B cell (primary cell): ENCODE results near the gene GGA3. TPM values are rescaled to one million over a fixed set of nuclear protein-coding genes. Genes with fewer than 3 reads are reported as not detected.
A peak's percentile ranks its signal among the peaks of the same experiment; 100 is the strongest.

Experiments used
- ATAC-seq: fragments of 200-7000 bp; cut with Tn5 transposase; one replicate; pipeline ENCODE4 v1.10.0; 2021; ENCODE audit warnings: low read depth, mild to moderate bottlenecking, moderate number of reproducible peaks, moderate library complexity
- CTCF ChIA-PET: fragments of 350-600 bp; sonication (Branson Sonifier 250); formaldehyde crosslinking; loops from one replicate; lab custom pipeline; 2021; ENCODE audit warnings: antibody characterized with exemption, inconsistent platforms; lab: Charles Lee
- POLR2A ChIA-PET: fragments of 350-600 bp; sonication (Branson Sonifier 250); formaldehyde crosslinking; loops from one replicate; lab custom pipeline; 2021; ENCODE audit warnings: antibody characterized with exemption; lab: Charles Lee
- DNase-seq: peaks from one replicate; pipeline ENCODE4 v3.0.0; 2013
- H2AFZ ChIP-seq: 2 replicates; pipeline ENCODE4 v1.6.1; 2012; ENCODE audit warnings: mild to moderate bottlenecking, low read depth, low read length; ENCODE audit not compliant: insufficient read depth, poor library complexity, severe bottlenecking
- H3K27ac ChIP-seq, 2 donors: 1 replicate in 1 of 2; 2 replicates in 1 of 2; pipeline ENCODE4 v1.5.1; 2012 to 2013; ENCODE audit warnings: low read length in 2 of 2, mild to moderate bottlenecking in 2 of 2, moderate library complexity in 1 of 2
- H3K27me3 ChIP-seq, 4 experiments: fragments of 200-600 bp in 1 of 4; sonication (generic) in 1 of 4; replicated peaks in 1 of 4; 1 replicate in 2 of 4; 2 replicates in 2 of 4; pipeline versions ENCODE4 v1.6.1 to v1.7.0; 2013 to 2016; ENCODE audit warnings: low read length in 3 of 4, mild to moderate bottlenecking in 2 of 4, mixed read lengths in 1 of 4, moderate library complexity in 1 of 4; ENCODE audit not compliant: insufficient read depth in 4 of 4, control insufficient read depth in 3 of 4; ENCODE audit errors: control extremely low read depth in 1 of 4
- H3K36me3 ChIP-seq, 2 experiments: replicated peaks in 1 of 2; 1 replicate in 1 of 2; 2 replicates in 1 of 2; pipeline versions ENCODE4 v1.6.1 to v1.7.1; 2013; ENCODE audit warnings: low read length in 1 of 2; ENCODE audit not compliant: insufficient read depth in 2 of 2, control insufficient read depth in 1 of 2; ENCODE audit errors: control extremely low read depth in 1 of 2, extremely low read depth in 1 of 2
- H3K4me1 ChIP-seq, 2 donors: fragments of 200-600 bp in 1 of 2; sonication (generic) in 1 of 2; 1 replicate in 1 of 2; 2 replicates in 1 of 2; pipeline versions ENCODE4 v1.5.1 to v1.6.1; 2013 to 2017; ENCODE audit warnings: low read length in 2 of 2; ENCODE audit not compliant: control insufficient read depth in 2 of 2, insufficient read depth in 2 of 2
- H3K4me2 ChIP-seq: replicated peaks from 2 replicates; pipeline ENCODE3; 2012; ENCODE audit warnings: mild to moderate bottlenecking, low read depth, low read length; ENCODE audit not compliant: poor library complexity, severe bottlenecking
- H3K4me3 ChIP-seq, 5 experiments: fragments of 200-600 bp in 1 of 5; sonication (generic) in 1 of 5; 1 replicate in 3 of 5; 2 replicates in 2 of 5; pipeline versions ENCODE4 v1.5.1 to v1.7.0; 2011 to 2016; ENCODE audit warnings: low read length in 4 of 5, mild to moderate bottlenecking in 4 of 5, low read depth in 2 of 5, control low read depth in 1 of 5, moderate library complexity in 1 of 5; ENCODE audit not compliant: insufficient read depth in 1 of 5; ENCODE audit errors: control extremely low read depth in 1 of 5, extremely low read depth in 1 of 5
- H3K79me2 ChIP-seq: fragments of 200-600 bp; sonication (generic); one replicate; pipeline ENCODE4 v1.6.0; 2016; ENCODE audit warnings: low read length; ENCODE audit not compliant: control insufficient read depth, insufficient read depth
- H3K9ac ChIP-seq: fragments of 200-600 bp; sonication (generic); 2 replicates; pipeline ENCODE4 v1.6.1; 2017; ENCODE audit warnings: mild to moderate bottlenecking, low read length, moderate library complexity
- H3K9me3 ChIP-seq, 3 donors: one replicate each; pipeline versions ENCODE4 v1.6.1 to v1.7.1; 2013; ENCODE audit warnings: low read length in 2 of 3; ENCODE audit not compliant: control insufficient read depth in 2 of 3, insufficient read depth in 1 of 3; ENCODE audit errors: control extremely low read depth in 1 of 3
- H4K20me1 ChIP-seq: 2 replicates; pipeline ENCODE4 v1.6.0; 2012; ENCODE audit warnings: mild to moderate bottlenecking, low read length; ENCODE audit not compliant: insufficient read depth, control insufficient read depth, poor library complexity, severe bottlenecking
- H3K27ac Mint-ChIP-seq: one replicate; pipeline ENCODE4 v1.8.0; 2021; ENCODE audit warnings: mixed read lengths
- H3K27me3 Mint-ChIP-seq: one replicate; pipeline ENCODE4 v1.8.0; 2021; ENCODE audit warnings: mixed read lengths
- H3K4me1 Mint-ChIP-seq: one replicate; pipeline ENCODE4 v1.8.0; 2021; ENCODE audit warnings: mixed read lengths
- H3K4me3 Mint-ChIP-seq: one replicate; pipeline ENCODE4 v1.8.0; 2021; ENCODE audit warnings: mixed read lengths
- H3K9me3 Mint-ChIP-seq: one replicate; pipeline ENCODE4 v1.8.0; 2022; ENCODE audit warnings: mixed read lengths; ENCODE audit not compliant: insufficient read depth
- CTCF ChIP-seq: fragments of 200-600 bp; IDR thresholded peaks from one replicate; pipeline ENCODE4 v1.8.0; 2022; ENCODE audit warnings: antibody characterized with exemption, mild to moderate bottlenecking
- EZH2 ChIP-seq: IDR thresholded peaks from 2 replicates; pipeline ENCODE4 v1.6.1; 2012; ENCODE audit warnings: borderline replicate concordance, low read depth, mild to moderate bottlenecking, moderate library complexity, low read length; ENCODE audit not compliant: insufficient read depth, poor library complexity, severe bottlenecking
- WGBS: methylation state at CpG from one replicate; pipeline ENCODE4 v1.1.5; 2013; ENCODE audit warnings: missing lambda C conversion rate; ENCODE audit not compliant: insufficient coverage; 5-methylcytosine and 5-hydroxymethylcytosine counted together
- intact Hi-C: fragments of 100-400 bp; cut with micrococcal nuclease; formaldehyde crosslinking; loops from one replicate; pipeline ENCODE4 v1.10.0; 2022
- polyA plus RNA-seq: library from polyadenylated mRNA; depleted of rRNA; stranded (reverse); fragments of >200 nt; gene quantifications from 2 replicates; pipeline ENCODE4 v1.2.3, GENCODE V29; 2012
- total RNA-seq, 2 donors: library from RNA; stranded (reverse); fragments of 120-200 nt in 1 of 2; gene quantifications; 1 replicate in 1 of 2; 2 replicates in 1 of 2; pipeline versions ENCODE4 v1.2.3 to v1.2.4, GENCODE V29; 2013 to 2022

GGA3 gene
- total and polyA plus RNA-seq, 2 donors (not counting 1 experiment from before 2014, with no cell fraction given): 109 to 135 TPM

- Mint-ChIP-seq H3K4me3 (no peak overlapping the region), H3K27me3 (no peaks in the 10 kb centered on the region), H3K9me3 (no peaks in the 10 kb centered on the region), H3K27ac (peak overlapping the region; percentile 94), H3K4me1 (peaks cover 40% of the 10 kb centered on the region)
- H3K9me3 ChIP-seq: no peaks in the 10 kb centered on the region
- no peaks in the 10 kb centered on the region for H3K27me3 ChIP-seq
- DNase-seq: no peak
- peak overlapping the region; percentile 36 to 80 for H3K27ac ChIP-seq
- no peak overlapping the region for H3K4me3 ChIP-seq
- H4K20me1 ChIP-seq: peaks cover 4% of the 10 kb centered on the region
- H3K4me2 ChIP-seq: no peak overlapping the region
- H3K4me1 ChIP-seq: peaks cover 13 to 61% of the 10 kb centered on the region in 2 donors
- ATAC-seq: no peak
- H3K36me3 ChIP-seq: peaks cover 6 to 94% of the 10 kb centered on the region in 2 experiments
- WGBS: 93% methylated on average over 9 of the region's 9 CpGs
- intact Hi-C loops: no loop called here
- CTCF ChIA-PET: interaction anchor here (1.3 to 3.6 kb wide), 4 partner anchors 9 to 48 kb away, joined by 3 to 22 read pairs (median 18); partner anchors contain the start of genes MIF4GD and SLC25A19
- H3K79me2 ChIP-seq: peaks cover 16% of the 10 kb centered on the region
- H3K9ac ChIP-seq: no peak overlapping the region
- POLR2A ChIA-PET: interaction anchor here (1.3 to 1.5 kb wide), 2 partner anchors 20 to 29 kb away, joined by 6 to 19 read pairs; partner anchors contain the start of genes GGA3, MIF4GD and MRPS7
- TF ChIP-seq CTCF: no peak
- H2AFZ ChIP-seq: no peak overlapping the region
Measured at GRCh38 chr17:75241502-75241901, 19.9 kb downstream of the GGA3 start.

- Mint-ChIP-seq H3K27me3 (no peaks in the 10 kb centered on the region), H3K4me1 (peaks cover 40% of the 10 kb centered on the region), H3K27ac (no peak overlapping the region), H3K9me3 (no peaks in the 10 kb centered on the region), H3K4me3 (no peak overlapping the region)
- Histone ChIP-seq H3K79me2 (peaks cover 12% of the 10 kb centered on the region), H3K9ac (no peak overlapping the region), H2AFZ (no peak overlapping the region), H3K36me3 (peaks cover 6 to 94% of the 10 kb centered on the region in 2 experiments), H3K9me3 (no peaks in the 10 kb centered on the region), H4K20me1 (peaks cover under 1% of the 10 kb centered on the region), H3K4me3 (no peak overlapping the region), H3K4me2 (no peak overlapping the region), H3K27me3 (no peaks in the 10 kb centered on the region), H3K27ac (peak overlapping the region; percentile 36 to 80), H3K4me1 (peaks cover 13 to 61% of the 10 kb centered on the region in 2 donors)
- no peak for DNase-seq
- TF ChIP-seq CTCF (no peak), EZH2 (no peak)
- ATAC-seq: no peak
- intact Hi-C loops: no loop called here
- POLR2A ChIA-PET: no interaction called here
- CTCF ChIA-PET: interaction anchor here (2.1 to 3.8 kb wide), 6 partner anchors 9 to 280 kb away, joined by 6 to 25 read pairs (median 18); partner anchors contain the start of genes GGA3, MIF4GD and MRPS7
- WGBS: 100% methylated on average over 4 of the region's 7 CpGs
Measured at GRCh38 chr17:75241143-75241430, 20.3 kb downstream of the GGA3 start.
